B cell (primary cell): ENCODE results near the gene MAFG. TPM values are rescaled to one million over a fixed set of nuclear protein-coding genes. Genes with fewer than 3 reads are reported as not detected.
"Not testable (repeated sequence)": the region's sequence is repeated elsewhere in the genome, so short reads cannot be mapped to it uniquely, and the experiment has no call there.

Experiments used
- ATAC-seq: fragments of 200-7000 bp; cut with Tn5 transposase; one replicate; pipeline ENCODE4 v1.10.0; 2021; ENCODE audit warnings: low read depth, mild to moderate bottlenecking, moderate number of reproducible peaks, moderate library complexity
- CTCF ChIA-PET: fragments of 350-600 bp; sonication (Branson Sonifier 250); formaldehyde crosslinking; loops from one replicate; lab custom pipeline; 2021; ENCODE audit warnings: antibody characterized with exemption, inconsistent platforms; lab: Charles Lee
- POLR2A ChIA-PET: fragments of 350-600 bp; sonication (Branson Sonifier 250); formaldehyde crosslinking; loops from one replicate; lab custom pipeline; 2021; ENCODE audit warnings: antibody characterized with exemption; lab: Charles Lee
- DNase-seq: peaks from one replicate; pipeline ENCODE4 v3.0.0; 2013
- H2AFZ ChIP-seq: 2 replicates; pipeline ENCODE4 v1.6.1; 2012; ENCODE audit warnings: mild to moderate bottlenecking, low read depth, low read length; ENCODE audit not compliant: insufficient read depth, poor library complexity, severe bottlenecking
- H3K27ac ChIP-seq, 2 donors: 1 replicate in 1 of 2; 2 replicates in 1 of 2; pipeline ENCODE4 v1.5.1; 2012 to 2013; ENCODE audit warnings: low read length in 2 of 2, mild to moderate bottlenecking in 2 of 2, moderate library complexity in 1 of 2
- H3K27me3 ChIP-seq, 4 experiments: fragments of 200-600 bp in 1 of 4; sonication (generic) in 1 of 4; replicated peaks in 1 of 4; 1 replicate in 2 of 4; 2 replicates in 2 of 4; pipeline versions ENCODE4 v1.6.1 to v1.7.0; 2013 to 2016; ENCODE audit warnings: low read length in 3 of 4, mild to moderate bottlenecking in 2 of 4, mixed read lengths in 1 of 4, moderate library complexity in 1 of 4; ENCODE audit not compliant: insufficient read depth in 4 of 4, control insufficient read depth in 3 of 4; ENCODE audit errors: control extremely low read depth in 1 of 4
- H3K36me3 ChIP-seq, 2 experiments: replicated peaks in 1 of 2; 1 replicate in 1 of 2; 2 replicates in 1 of 2; pipeline versions ENCODE4 v1.6.1 to v1.7.1; 2013; ENCODE audit warnings: low read length in 1 of 2; ENCODE audit not compliant: insufficient read depth in 2 of 2, control insufficient read depth in 1 of 2; ENCODE audit errors: control extremely low read depth in 1 of 2, extremely low read depth in 1 of 2
- H3K4me1 ChIP-seq, 2 donors: fragments of 200-600 bp in 1 of 2; sonication (generic) in 1 of 2; 1 replicate in 1 of 2; 2 replicates in 1 of 2; pipeline versions ENCODE4 v1.5.1 to v1.6.1; 2013 to 2017; ENCODE audit warnings: low read length in 2 of 2; ENCODE audit not compliant: control insufficient read depth in 2 of 2, insufficient read depth in 2 of 2
- H3K4me2 ChIP-seq: replicated peaks from 2 replicates; pipeline ENCODE3; 2012; ENCODE audit warnings: mild to moderate bottlenecking, low read depth, low read length; ENCODE audit not compliant: poor library complexity, severe bottlenecking
- H3K4me3 ChIP-seq, 5 experiments: fragments of 200-600 bp in 1 of 5; sonication (generic) in 1 of 5; 1 replicate in 3 of 5; 2 replicates in 2 of 5; pipeline versions ENCODE4 v1.5.1 to v1.7.0; 2011 to 2016; ENCODE audit warnings: low read length in 4 of 5, mild to moderate bottlenecking in 4 of 5, low read depth in 2 of 5, control low read depth in 1 of 5, moderate library complexity in 1 of 5; ENCODE audit not compliant: insufficient read depth in 1 of 5; ENCODE audit errors: control extremely low read depth in 1 of 5, extremely low read depth in 1 of 5
- H3K79me2 ChIP-seq: fragments of 200-600 bp; sonication (generic); one replicate; pipeline ENCODE4 v1.6.0; 2016; ENCODE audit warnings: low read length; ENCODE audit not compliant: control insufficient read depth, insufficient read depth
- H3K9ac ChIP-seq: fragments of 200-600 bp; sonication (generic); 2 replicates; pipeline ENCODE4 v1.6.1; 2017; ENCODE audit warnings: mild to moderate bottlenecking, low read length, moderate library complexity
- H3K9me3 ChIP-seq, 3 donors: one replicate each; pipeline versions ENCODE4 v1.6.1 to v1.7.1; 2013; ENCODE audit warnings: low read length in 2 of 3; ENCODE audit not compliant: control insufficient read depth in 2 of 3, insufficient read depth in 1 of 3; ENCODE audit errors: control extremely low read depth in 1 of 3
- H4K20me1 ChIP-seq: 2 replicates; pipeline ENCODE4 v1.6.0; 2012; ENCODE audit warnings: mild to moderate bottlenecking, low read length; ENCODE audit not compliant: insufficient read depth, control insufficient read depth, poor library complexity, severe bottlenecking
- H3K27ac Mint-ChIP-seq: one replicate; pipeline ENCODE4 v1.8.0; 2021; ENCODE audit warnings: mixed read lengths
- H3K27me3 Mint-ChIP-seq: one replicate; pipeline ENCODE4 v1.8.0; 2021; ENCODE audit warnings: mixed read lengths
- H3K4me1 Mint-ChIP-seq: one replicate; pipeline ENCODE4 v1.8.0; 2021; ENCODE audit warnings: mixed read lengths
- H3K4me3 Mint-ChIP-seq: one replicate; pipeline ENCODE4 v1.8.0; 2021; ENCODE audit warnings: mixed read lengths
- H3K9me3 Mint-ChIP-seq: one replicate; pipeline ENCODE4 v1.8.0; 2022; ENCODE audit warnings: mixed read lengths; ENCODE audit not compliant: insufficient read depth
- CTCF ChIP-seq: fragments of 200-600 bp; IDR thresholded peaks from one replicate; pipeline ENCODE4 v1.8.0; 2022; ENCODE audit warnings: antibody characterized with exemption, mild to moderate bottlenecking
- EZH2 ChIP-seq: IDR thresholded peaks from 2 replicates; pipeline ENCODE4 v1.6.1; 2012; ENCODE audit warnings: borderline replicate concordance, low read depth, mild to moderate bottlenecking, moderate library complexity, low read length; ENCODE audit not compliant: insufficient read depth, poor library complexity, severe bottlenecking
- WGBS: methylation state at CpG from one replicate; pipeline ENCODE4 v1.1.5; 2013; ENCODE audit warnings: missing lambda C conversion rate; ENCODE audit not compliant: insufficient coverage; 5-methylcytosine and 5-hydroxymethylcytosine counted together
- intact Hi-C: fragments of 100-400 bp; cut with micrococcal nuclease; formaldehyde crosslinking; loops from one replicate; pipeline ENCODE4 v1.10.0; 2022
- polyA plus RNA-seq: library from polyadenylated mRNA; depleted of rRNA; stranded (reverse); fragments of >200 nt; gene quantifications from 2 replicates; pipeline ENCODE4 v1.2.3, GENCODE V29; 2012
- total RNA-seq, 2 donors: library from RNA; stranded (reverse); fragments of 120-200 nt in 1 of 2; gene quantifications; 1 replicate in 1 of 2; 2 replicates in 1 of 2; pipeline versions ENCODE4 v1.2.3 to v1.2.4, GENCODE V29; 2013 to 2022

MAFG gene
- total and polyA plus RNA-seq, 2 donors (not counting 1 experiment from before 2014, with no cell fraction given) = 11.4 to 27.9 TPM

GRCh38 chr17:81918832-81919545 lies 8.5 kb downstream of the MAFG start:
- no peak overlapping the region for H2AFZ ChIP-seq
- Mint-ChIP-seq H3K9me3 (no peaks in the 10 kb centered on the region), H3K27me3 (no peaks in the 10 kb centered on the region), H3K4me1 (peaks cover 34% of the 10 kb centered on the region), H3K27ac (peak overlapping the region; percentile 61), H3K4me3 (peak overlapping the region; percentile 91)
- H3K27me3 ChIP-seq = no peaks in the 10 kb centered on the region
- H3K27ac ChIP-seq = peak overlapping the region in 1 of 2 donors; percentile 37
- no peak for DNase-seq
- WGBS = 72% methylated on average over 12 of the region's 15 CpGs
- H3K4me1 ChIP-seq = peaks cover 18 to 29% of the 10 kb centered on the region in 2 donors
- ChIA-PET CTCF (no interaction called here), POLR2A (no interaction called here)
- no peaks in the 10 kb centered on the region for H3K9me3 ChIP-seq
- intact Hi-C loops = loop anchor here (1.0 to 2.0 kb wide), 4 partner anchors 7 to 104 kb away; partner anchors contain the start of genes ARHGDIA, CENPX, LRRC45 and P4HB
- H3K4me2 ChIP-seq = no peak overlapping the region
- H3K9ac ChIP-seq = no peak overlapping the region
- no peak for ATAC-seq
- peaks cover 48% of the 10 kb centered on the region for H4K20me1 ChIP-seq
- no peak for TF ChIP-seq CTCF
- TF ChIP-seq EZH2 = no peak
- H3K36me3 ChIP-seq = peaks cover 0 to 26% of the 10 kb centered on the region in 2 experiments
- no peak overlapping the region for H3K4me3 ChIP-seq
- H3K79me2 ChIP-seq = peaks cover 70% of the 10 kb centered on the region

DNA sequence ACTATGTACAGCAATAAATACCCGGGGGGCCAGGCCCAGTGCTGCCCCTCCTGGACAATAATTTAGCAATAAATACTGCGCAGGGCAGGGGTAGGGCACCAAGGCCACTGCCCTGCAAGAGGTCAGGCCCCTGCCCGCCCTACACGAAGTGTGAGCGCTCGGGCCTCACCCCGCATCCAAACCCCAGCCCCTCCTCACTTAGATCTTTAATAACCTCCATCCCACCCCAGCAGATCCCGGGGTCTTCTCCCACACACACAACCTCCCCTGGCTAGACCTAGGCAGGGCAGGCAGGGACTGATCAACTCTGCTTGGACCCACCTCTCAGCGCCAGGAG lies 9.2 kb downstream of the MAFG start:
- Mint-ChIP-seq H3K4me3 (peak overlapping the region; percentile 91), H3K4me1 (peaks cover 32% of the 10 kb centered on the region), H3K27ac (peak overlapping the region; percentile 90)
- WGBS = 45% methylated on average over 9 of the region's 9 CpGs
- H3K9me3 Mint-ChIP-seq, H3K9me3 ChIP-seq, CTCF ChIA-PET, H3K27me3 Mint-ChIP-seq, H3K27me3 ChIP-seq, DNase-seq: not testable (repeated sequence)
- peak; percentile 6 for ATAC-seq
- Histone ChIP-seq H3K79me2 (peaks cover 63% of the 10 kb centered on the region), H3K4me2 (peak overlapping the region; percentile 88), H4K20me1 (peaks cover 46% of the 10 kb centered on the region), H2AFZ (peak overlapping the region; percentile 11), H3K27ac (peak overlapping the region; percentile 37 to 44), H3K36me3 (peaks cover 0 to 33% of the 10 kb centered on the region in 2 experiments), H3K4me1 (peaks cover 13 to 22% of the 10 kb centered on the region in 2 donors), H3K4me3 (peak overlapping the region in 2 of 5 experiments; percentile 15 to 69), H3K9ac (peak overlapping the region; percentile 78)
- POLR2A ChIA-PET = interaction anchor here (1.2 kb wide), 1 partner anchor 9 kb away, joined by 6 read pairs; the partner anchor contains the start of gene MAFG
- intact Hi-C loops = loop anchor here (1.0 to 2.0 kb wide), 4 partner anchors 8 to 104 kb away; partner anchors contain the start of genes ARHGDIA, CENPX, LRRC45 and P4HB
